Gastroesophageal sphincter (tissue), 3 donors: ENCODE data around the gene PLRG1.
A peak's percentile ranks its signal among the peaks of the same experiment; 100 is the strongest.

Experiments
- CTCF ChIP-seq, 4 experiments: fragments of 200-600 bp in 2 of 4; fragments of 450-650 bp in 2 of 4; sonication (generic) in 1 of 4; IDR thresholded peaks; one replicate each; pipeline ENCODE4 v1.5.1; 2017 to 2019; ENCODE audit warnings: antibody characterized with exemption in 4 of 4, mild to moderate bottlenecking in 2 of 4, moderate library complexity in 2 of 4
- POLR2A ChIP-seq, 2 donors: fragments of 450-650 bp; IDR thresholded peaks; one replicate each; pipeline ENCODE4 v1.6.1; 2017; ENCODE audit warnings: antibody characterized with exemption in 2 of 2, mild to moderate bottlenecking in 2 of 2, moderate library complexity in 1 of 2
- POLR2AphosphoS5 ChIP-seq: sonication (generic); formaldehyde crosslinking; IDR thresholded peaks from one replicate; pipeline ENCODE4 v1.6.1; 2017; ENCODE audit warnings: antibody characterized with exemption

GRCh38 chr4:154503598-154503997, 46.6 kb downstream of the PLRG1 start:
- TF ChIP-seq CTCF (IDR thresholded peaks at IDR 0.05) (peak in 3 of 4 experiments; percentile 8 to 43 (median 18)), POLR2AphosphoS5 (no peak), POLR2A (IDR thresholded peaks at IDR 0.05) (no peak)
